IMR-90 (cell line): ENCODE data around the gene PDGFA. TPM values are rescaled to one million over a fixed set of nuclear protein-coding genes. Genes with fewer than 3 reads are reported as not detected.

Experiments
- ATAC-seq: fragments of 200-7000 bp; cut with Tn5 transposase; 2 replicates; pipeline ENCODE4 v1.9.1; 2020; ENCODE audit warnings: low read depth, mild to moderate bottlenecking, moderate library complexity
- BruUV-seq: library from RNA; stranded (reverse); fragments of 400-500 nt; replicated peaks from 2 replicates; lab custom pipeline; 2021; lab: Mats Ljungman, UMichigan
- CTCF ChIA-PET: fragments of 300-600 bp; formaldehyde crosslinking; extraction: SDS; loops from one replicate; lab custom pipeline; 2021; ENCODE audit warnings: antibody characterized with exemption; lab: Yijun Ruan, JAX
- POLR2A ChIA-PET: fragments of 300-600 bp; sonication (Branson Sonifier 250); formaldehyde crosslinking; loops from one replicate; lab custom pipeline; 2022; ENCODE audit warnings: antibody characterized with exemption; ENCODE audit not compliant: unreplicated experiment; lab: Charles Lee
- DNase-seq: peaks from one replicate; pipeline ENCODE4 v3.0.0; 2013
- H2AFZ ChIP-seq: replicated peaks from 2 replicates; pipeline ENCODE3; 2013; ENCODE audit warnings: low read length, mild to moderate bottlenecking; ENCODE audit not compliant: poor library complexity
- H2AK5ac ChIP-seq: 2 replicates; pipeline ENCODE4 v1.6.1; 2013; ENCODE audit warnings: low read depth, low read length, inconsistent platforms
- H2AK9ac ChIP-seq: replicated peaks from 2 replicates; pipeline ENCODE3; 2013; ENCODE audit warnings: mild to moderate bottlenecking, low read depth, low read length, moderate library complexity; ENCODE audit not compliant: poor library complexity
- H2BK120ac ChIP-seq: 2 replicates; pipeline ENCODE4 v1.6.1; 2013; ENCODE audit warnings: low read depth, low read length, inconsistent platforms
- H2BK15ac ChIP-seq: 3 replicates; pipeline ENCODE4 v1.6.1; 2013; ENCODE audit warnings: low read depth, low read length, inconsistent platforms
- H2BK20ac ChIP-seq: 2 replicates; pipeline ENCODE4 v1.6.1; 2013; ENCODE audit warnings: low read depth, mild to moderate bottlenecking, inconsistent platforms, low read length, moderate library complexity
- H2BK5ac ChIP-seq: 2 replicates; pipeline ENCODE4 v1.6.1; 2013; ENCODE audit warnings: mild to moderate bottlenecking, low read depth, low read length, inconsistent platforms; ENCODE audit not compliant: poor library complexity, severe bottlenecking
- H3K14ac ChIP-seq: replicated peaks from 2 replicates; pipeline ENCODE4 v1.6.1; 2013; ENCODE audit warnings: low read depth, low read length, inconsistent platforms
- H3K18ac ChIP-seq: 2 replicates; pipeline ENCODE4 v1.6.1; 2013; ENCODE audit warnings: low read depth, low read length, control low read depth
- H3K23ac ChIP-seq: 2 replicates; pipeline ENCODE4 v1.6.1; 2013; ENCODE audit warnings: low read depth, low read length, inconsistent platforms
- H3K27ac ChIP-seq: 2 replicates; pipeline ENCODE4 v1.5.1; 2013; ENCODE audit warnings: mild to moderate bottlenecking, control low read depth, low read length; ENCODE audit not compliant: insufficient read depth
- H3K27me3 ChIP-seq: 2 replicates; pipeline ENCODE4 v1.6.1; 2013; ENCODE audit warnings: low read length; ENCODE audit not compliant: control insufficient read depth, insufficient read depth
- H3K36me3 ChIP-seq: 2 replicates; pipeline ENCODE4 v1.6.1; 2013; ENCODE audit warnings: low read length, mixed read lengths; ENCODE audit not compliant: control insufficient read depth, insufficient read depth
- H3K4ac ChIP-seq: 2 replicates; pipeline ENCODE4 v1.6.1; 2013; ENCODE audit warnings: low read depth, low read length, inconsistent platforms
- H3K4me1 ChIP-seq: 2 replicates; pipeline ENCODE4 v1.6.1; 2013; ENCODE audit warnings: low read length, mixed read lengths; ENCODE audit not compliant: control insufficient read depth, insufficient read depth
- H3K4me2 ChIP-seq: 2 replicates; pipeline ENCODE4 v1.6.1; 2013; ENCODE audit warnings: low read depth, mild to moderate bottlenecking, control low read depth, low read length, moderate library complexity
- H3K4me3 ChIP-seq: 2 replicates; pipeline ENCODE4 v1.5.1; 2013; ENCODE audit warnings: low read depth, mild to moderate bottlenecking, control low read depth, low read length, moderate library complexity; ENCODE audit not compliant: insufficient read depth
- H3K56ac ChIP-seq: 2 replicates; pipeline ENCODE4 v1.6.1; 2013; ENCODE audit warnings: low read length, inconsistent platforms; ENCODE audit not compliant: insufficient read depth; ENCODE audit errors: extremely low read depth
- H3K79me1 ChIP-seq, 2 experiments: 2 replicates each; pipeline ENCODE4 v1.6.1; 2013; ENCODE audit warnings: low read length in 2 of 2, inconsistent platforms in 1 of 2, low read depth in 1 of 2
- H3K9ac ChIP-seq: 2 replicates; pipeline ENCODE4 v1.6.1; 2013; ENCODE audit warnings: low read depth, low read length, control low read depth
- H3K9me1 ChIP-seq: 2 replicates; pipeline ENCODE4 v1.6.1; 2013; ENCODE audit warnings: low read length, inconsistent platforms; ENCODE audit not compliant: insufficient read depth
- H3K9me3 ChIP-seq: 2 replicates; pipeline ENCODE4 v1.6.1; 2013; ENCODE audit warnings: low read length; ENCODE audit not compliant: control insufficient read depth, insufficient read depth
- H4K20me1 ChIP-seq: 2 replicates; pipeline ENCODE4 v1.6.1; 2013; ENCODE audit warnings: low read length, inconsistent platforms; ENCODE audit not compliant: insufficient read depth
- H4K5ac ChIP-seq: 2 replicates; pipeline ENCODE4 v1.6.1; 2013; ENCODE audit warnings: mild to moderate bottlenecking, low read depth, low read length, control low read depth
- H4K8ac ChIP-seq, 2 experiments: 2 replicates each; pipeline ENCODE4 v1.6.1; 2013; ENCODE audit warnings: low read depth in 2 of 2, low read length in 2 of 2, control low read depth in 1 of 2, inconsistent platforms in 1 of 2
- H4K91ac ChIP-seq: 2 replicates; pipeline ENCODE4 v1.6.1; 2013; ENCODE audit warnings: low read depth, low read length, inconsistent platforms; ENCODE audit not compliant: insufficient read depth
- CEBPB ChIP-seq: IDR thresholded peaks from 2 replicates; pipeline ENCODE4 v1.6.1; 2012; ENCODE audit warnings: low read depth, low read length, improper control_type of control experiment
- FOS ChIP-seq: fragments of 150-350 bp; IDR thresholded peaks from 2 replicates; pipeline ENCODE4 v1.6.1; 2016; ENCODE audit warnings: low read depth, low read length
- MAFK ChIP-seq: IDR thresholded peaks from 2 replicates; pipeline ENCODE4 v1.6.1; 2012; ENCODE audit warnings: low read depth, low read length, improper control_type of control experiment
- MAZ ChIP-seq: IDR thresholded peaks from 2 replicates; pipeline ENCODE4 v1.6.1; 2012; ENCODE audit warnings: low read depth, mild to moderate bottlenecking, low read length, improper control_type of control experiment, moderate library complexity, borderline replicate concordance
- MXI1 ChIP-seq: IDR thresholded peaks from 2 replicates; pipeline ENCODE4 v1.6.1; 2012; ENCODE audit warnings: low read depth, mild to moderate bottlenecking, low read length, moderate library complexity, borderline replicate concordance
- NFE2L2 ChIP-seq: fragments of 150-350 bp; IDR thresholded peaks from 2 replicates; pipeline ENCODE4 v1.6.1; 2016; ENCODE audit warnings: low read depth, mild to moderate bottlenecking, low read length
- POLR2A ChIP-seq: IDR thresholded peaks from 2 replicates; pipeline ENCODE4 v1.6.1; 2012; ENCODE audit warnings: mild to moderate bottlenecking, low read depth, low read length
- RAD21 ChIP-seq: IDR thresholded peaks from 2 replicates; pipeline ENCODE4 v1.6.1; 2012; ENCODE audit warnings: low read length, improper control_type of control experiment
- RCOR1 ChIP-seq: IDR thresholded peaks from 2 replicates; pipeline ENCODE4 v1.6.1; 2012; ENCODE audit warnings: mild to moderate bottlenecking, low read length, improper control_type of control experiment; ENCODE audit not compliant: insufficient replicate concordance
- RFX5 ChIP-seq: IDR thresholded peaks from 2 replicates; pipeline ENCODE4 v1.8.0; 2012; ENCODE audit warnings: low read depth, mild to moderate bottlenecking, low read length, moderate library complexity
- USF2 ChIP-seq: fragments of 150-350 bp; IDR thresholded peaks from 2 replicates; pipeline ENCODE4 v1.6.1; 2017; ENCODE audit warnings: mild to moderate bottlenecking, antibody characterized with exemption, low read length, low read depth
- WGBS, 2 experiments: methylation state at CpG; one replicate each; pipeline versions ENCODE4 v1.1.5 to v1.1.7; 2013; ENCODE audit warnings: missing lambda C conversion rate in 2 of 2; ENCODE audit not compliant: insufficient read length in 1 of 2; ENCODE audit errors: extremely low coverage in 2 of 2; 5-methylcytosine and 5-hydroxymethylcytosine counted together
- dilution Hi-C: fragments of 300-500 bp; cut with HindIII; formaldehyde crosslinking; loops from one replicate; pipeline ENCODE4 v1.14.3; 2018; ENCODE audit warnings: low sequenced_read_pairs; ENCODE audit not compliant: unreplicated experiment
- in situ Hi-C: fragments of 300-500 bp; cut with MboI; formaldehyde crosslinking; loops from 3 replicates; pipeline ENCODE4 v1.14.3; 2019; ENCODE audit warnings: low sequenced_read_pairs, inconsistent platforms, mixed read lengths
- intact Hi-C: fragments of 100-400 bp; cut with micrococcal nuclease; formaldehyde crosslinking; loops from 2 replicates; pipeline ENCODE4 v1.10.0; 2022
- polyA plus RNA-seq, 3 experiments: library from polyadenylated mRNA; depleted of rRNA; stranded (reverse); fragments of >200 nt; gene quantifications; 2 replicates each; pipeline ENCODE4 v1.2.3, GENCODE V29; 2012; ENCODE audit warnings: low replicate concordance in 1 of 3
- total RNA-seq: library from RNA; depleted of rRNA; stranded (reverse); fragments of >200 nt; gene quantifications from 2 replicates; pipeline ENCODE4 v1.2.3, GENCODE V29; 2012

The PDGFA gene
- total and polyA plus RNA-seq, 2 of the 4 experiments (the other 2 are of a cell fraction), result 3.3 to 3.8 TPM

- Histone ChIP-seq H3K4me2 (no peak overlapping the region), H3K9ac (no peak overlapping the region), H2AK9ac (no peak overlapping the region), H2AFZ (no peak overlapping the region), H4K8ac (no peak overlapping the region), H3K18ac (no peak overlapping the region), H3K9me1 (no peaks in the 10 kb centered on the region), H3K9me3 (no peaks in the 10 kb centered on the region), H3K23ac (no peak overlapping the region), H3K56ac (no peak overlapping the region), H3K27ac (no peak overlapping the region), H4K5ac (no peak overlapping the region), H2BK15ac (no peak overlapping the region), H2BK120ac (no peak overlapping the region), H3K36me3 (0 out of 2 replicates have a peak, but pooled peaks cover 4% of the 10 kb centered on the region), H2AK5ac (no peak overlapping the region), H2BK5ac (no peak overlapping the region), H3K4ac (no peak overlapping the region), H2BK20ac (no peak overlapping the region), H3K14ac (no peak overlapping the region), H4K20me1 (no peaks in the 10 kb centered on the region; the same call in 1 of the 2 replicates), H3K4me1 (no peaks in the 10 kb centered on the region), H3K27me3 (no peaks in the 10 kb centered on the region), H4K91ac (no peak overlapping the region), H3K79me1 (peaks cover 0 to 2% of the 10 kb centered on the region in 2 experiments; a peak in 2 of 4 replicates), H3K4me3 (no peak overlapping the region)
- no peak for ATAC-seq
- dilution Hi-C loops, result no loop called here
- DNase-seq, result no peak
- ChIA-PET POLR2A (no interaction called here), CTCF (no interaction called here)
- WGBS, 2 experiments, result 80% methylated on average over 4 of the region's 17 CpGs; no CpG with 5 or more reads in 1 of the 2 experiments
- in situ Hi-C loops, result no loop called here
- TF ChIP-seq MAFK (no peak), POLR2A (no peak), USF2 (no peak), RAD21 (no peak), NFE2L2 (no peak), CEBPB (no peak), RFX5 (no peak), MAZ (no peak), RCOR1 (no peak), FOS (no peak), MXI1 (no peak)
- no TSS peak for BruUV-seq
- intact Hi-C loops, result no loop called here
These were observed 11.9 kb downstream of the PDGFA start for GRCh38 chr7:507623-508300.
